Measurements from ENCODE around the gene CFTR. TPM values are rescaled to one million over a fixed set of nuclear protein-coding genes. Genes with fewer than 3 reads are reported as not detected.

CFTR gene
- total and polyA plus RNA-seq, 2 of the 4 experiments (the other 2 are of a cell fraction): 0.18 to 0.21 TPM

GRCh38 chr7:117654780-117655179, 175.0 kb downstream of the CFTR start:
- Histone ChIP-seq H3K4me1 (ENCODE audit: control insufficient read depth, insufficient read depth, low read length) (peaks cover 3% of the 10 kb centered on the region; the same call in 1 of the 2 replicates), H3K9ac (ENCODE audit: low read depth, low read length) (no peak overlapping the region), H3K14ac (replicated peaks; ENCODE audit: low read depth, low read length) (no peak overlapping the region), H2AK5ac (ENCODE audit: low read depth, low read length) (no peak overlapping the region), H3K27ac (ENCODE audit: insufficient read depth, low read length) (no peak overlapping the region), H3K4ac (ENCODE audit: low read depth, low read length) (no peak overlapping the region), H2BK20ac (ENCODE audit: low read depth, low read length) (no peak overlapping the region), H3K27me3 (ENCODE audit: control insufficient read depth, insufficient read depth, low read length) (no peaks in the 10 kb centered on the region), H3K56ac (ENCODE audit: extremely low read depth, insufficient read depth, low read length) (no peak overlapping the region), H3K9me1 (ENCODE audit: insufficient read depth, low read length) (no peaks in the 10 kb centered on the region; the same call in 1 of the 2 replicates), H3K9me3 (ENCODE audit: control insufficient read depth, insufficient read depth, low read length) (no peaks in the 10 kb centered on the region), H4K20me1 (ENCODE audit: insufficient read depth, low read length) (no peaks in the 10 kb centered on the region), H2AK9ac (replicated peaks; ENCODE audit: low read depth, low read length, poor library complexity) (no peak overlapping the region), H2BK15ac (ENCODE audit: low read depth, low read length) (no peak overlapping the region), H3K4me2 (ENCODE audit: low read depth, low read length) (no peak overlapping the region), H3K23ac (ENCODE audit: low read depth, low read length) (no peak overlapping the region), H3K79me1 (ENCODE audit: low read depth in 1 of 2, low read length in 2 of 2) (no peaks in the 10 kb centered on the region), H3K18ac (ENCODE audit: low read depth, low read length) (no peak overlapping the region), H4K8ac (ENCODE audit: low read depth in 2 of 2, low read length in 2 of 2) (no peak overlapping the region), H3K4me3 (ENCODE audit: insufficient read depth, low read depth, low read length) (no peak overlapping the region), H2BK5ac (ENCODE audit: low read depth, low read length, poor library complexity, severe bottlenecking) (no peak overlapping the region), H4K91ac (ENCODE audit: insufficient read depth, low read depth, low read length) (no peak overlapping the region), H4K5ac (ENCODE audit: low read depth, low read length) (no peak overlapping the region), H3K36me3 (ENCODE audit: control insufficient read depth, insufficient read depth, low read length) (no peaks in the 10 kb centered on the region; the same call in 1 of the 2 replicates), H2AFZ (replicated peaks; ENCODE audit: low read length, poor library complexity) (no peak overlapping the region), H2BK120ac (ENCODE audit: low read depth, low read length) (no peak overlapping the region)
- intact Hi-C loops (cut with micrococcal nuclease) (no loop called here), dilution Hi-C loops (cut with HindIII; ENCODE audit: low sequenced_read_pairs, unreplicated experiment) (no loop called here), in situ Hi-C loops (cut with MboI; ENCODE audit: low sequenced_read_pairs) (no loop called here)
- WGBS, 2 experiments (ENCODE audit: extremely low coverage in 2 of 2, insufficient read length in 1 of 2): no CpG with 5 or more reads among the region's 1 CpG
- TF ChIP-seq BHLHE40 (IDR thresholded peaks at IDR 0.05; ENCODE audit: low read depth, low read length) (no peak), CEBPB (IDR thresholded peaks at IDR 0.05; ENCODE audit: low read depth, low read length) (no peak)
- ChIA-PET CTCF (interaction anchor here (1.2 kb wide), 1 partner anchor 8 kb away, joined by 3 read pairs; no protein-coding TSS in a partner anchor), POLR2A (ENCODE audit: unreplicated experiment) (no interaction called here)
- ATAC-seq (ENCODE audit: low read depth) (no peak), DNase-seq (no peak)
- BruUV-seq (replicated peaks): no TSS peak
